ENCODE results near the gene CTNNBIP1. TPM values are rescaled to one million over a fixed set of nuclear protein-coding genes. Genes with fewer than 3 reads are reported as not detected.

CTNNBIP1 gene
- total RNA-seq, 1 donor from 2014 or later, result 47.6 TPM

GRCh38 chr1:9826616-9827015 is 83.5 kb downstream of the CTNNBIP1 start:
- ATAC-seq (no peak), DNase-seq (peak; percentile 27)
- Histone ChIP-seq H3K27me3 (no peaks in the 10 kb centered on the region), H3K4me3 (no peak overlapping the region), H3K27ac (no peak overlapping the region), H3K36me3 (no peaks in the 10 kb centered on the region), H3K4me1 (peaks cover 25% of the 10 kb centered on the region), H3K9me3 (no peaks in the 10 kb centered on the region)
- intact Hi-C loops (cut with DNase I), result no loop called here
- TF ChIP-seq, protein P1, sequence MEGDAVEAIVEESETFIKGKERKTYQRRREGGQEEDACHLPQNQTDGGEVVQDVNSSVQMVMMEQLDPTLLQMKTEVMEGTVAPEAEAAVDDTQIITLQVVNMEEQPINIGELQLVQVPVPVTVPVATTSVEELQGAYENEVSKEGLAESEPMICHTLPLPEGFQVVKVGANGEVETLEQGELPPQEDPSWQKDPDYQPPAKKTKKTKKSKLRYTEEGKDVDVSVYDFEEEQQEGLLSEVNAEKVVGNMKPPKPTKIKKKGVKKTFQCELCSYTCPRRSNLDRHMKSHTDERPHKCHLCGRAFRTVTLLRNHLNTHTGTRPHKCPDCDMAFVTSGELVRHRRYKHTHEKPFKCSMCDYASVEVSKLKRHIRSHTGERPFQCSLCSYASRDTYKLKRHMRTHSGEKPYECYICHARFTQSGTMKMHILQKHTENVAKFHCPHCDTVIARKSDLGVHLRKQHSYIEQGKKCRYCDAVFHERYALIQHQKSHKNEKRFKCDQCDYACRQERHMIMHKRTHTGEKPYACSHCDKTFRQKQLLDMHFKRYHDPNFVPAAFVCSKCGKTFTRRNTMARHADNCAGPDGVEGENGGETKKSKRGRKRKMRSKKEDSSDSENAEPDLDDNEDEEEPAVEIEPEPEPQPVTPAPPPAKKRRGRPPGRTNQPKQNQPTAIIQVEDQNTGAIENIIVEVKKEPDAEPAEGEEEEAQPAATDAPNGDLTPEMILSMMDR (IDR thresholded peaks at IDR 0.05), result no peak

- Histone ChIP-seq H3K27me3 (no peaks in the 10 kb centered on the region), H3K4me3 (no peak overlapping the region), H3K27ac (no peak overlapping the region), H3K9me3 (no peaks in the 10 kb centered on the region), H3K36me3 (no peaks in the 10 kb centered on the region), H3K4me1 (peaks cover 25% of the 10 kb centered on the region)
- intact Hi-C loops (cut with DNase I), result no loop called here
- TF ChIP-seq, protein P1 (IDR thresholded peaks at IDR 0.05), result no peak
- ATAC-seq (no peak), DNase-seq (no peak)
Observed at GRCh38 chr1:9826087-9826486, 84.0 kb downstream of the CTNNBIP1 start.

- Histone ChIP-seq H3K27ac (peak overlapping the region; percentile 7), H3K27me3 (no peaks in the 10 kb centered on the region), H3K4me1 (peaks cover 25% of the 10 kb centered on the region), H3K4me3 (peak overlapping the region; percentile 79), H3K36me3 (no peaks in the 10 kb centered on the region), H3K9me3 (no peaks in the 10 kb centered on the region)
- ATAC-seq (peak; percentile 61), DNase-seq (peak; percentile 75)
- TF ChIP-seq, protein P1 (IDR thresholded peaks at IDR 0.05), result no peak
- intact Hi-C loops (cut with DNase I), result no loop called here
Observed at GRCh38 chr1:9825093-9826074, 84.7 kb downstream of the CTNNBIP1 start.

DNA sequence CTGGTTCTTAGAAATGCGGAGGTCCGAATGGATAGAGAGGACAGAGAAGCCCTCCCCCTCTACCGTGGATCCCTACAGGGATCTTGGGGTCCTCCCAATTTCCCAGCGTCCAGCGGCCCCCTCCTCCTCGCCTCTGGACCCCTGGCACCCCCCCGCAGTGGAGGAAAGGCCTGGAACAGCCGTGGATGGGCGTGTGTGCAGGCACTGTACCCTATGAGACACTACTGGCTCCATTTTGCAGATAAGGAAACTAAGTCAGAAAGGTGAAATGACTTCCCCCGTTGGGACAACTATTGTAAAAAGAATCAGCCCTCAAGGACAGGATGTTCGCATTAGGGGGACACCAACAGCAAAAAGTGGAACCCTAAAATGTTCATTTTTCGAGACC is 85.4 kb downstream of the CTNNBIP1 start:
- no peaks in the 10 kb centered on the region for H3K9me3 ChIP-seq
- H3K27ac ChIP-seq, result peak overlapping the region; percentile 69
- no peaks in the 10 kb centered on the region for H3K36me3 ChIP-seq
- H3K4me1 ChIP-seq, result peaks cover 25% of the 10 kb centered on the region
- no peaks in the 10 kb centered on the region for H3K27me3 ChIP-seq
- ATAC-seq (no peak), DNase-seq (no peak)
- peak overlapping the region; percentile 79 for H3K4me3 ChIP-seq
- TF ChIP-seq, protein P1 (IDR thresholded peaks at IDR 0.05), result no peak
- intact Hi-C loops (cut with DNase I), result no loop called here

GRCh38 chr1:9823943-9824701 is 85.9 kb downstream of the CTNNBIP1 start, which contains the start of gene CLSTN1:
TSS of gene CLSTN1 (minus strand) at chr1:9823965. CDS start at chr1:9823733, 232 bp downstream.
- peak; percentile 94 for DNase-seq
- intact Hi-C loops (cut with DNase I), result no loop called here
- TF ChIP-seq, protein P1 (IDR thresholded peaks at IDR 0.05), result no peak

More at GRCh38 chr1:9823943-9824701, 85.9 kb downstream of the CTNNBIP1 start, which contains the start of gene CLSTN1:
- peak within 1 kb of the TSS; percentile 69 for H3K27ac ChIP-seq
- no peaks in the 10 kb centered on the region for H3K36me3 ChIP-seq
- peak; percentile 90 for ATAC-seq
- no peaks in the 10 kb centered on the region for H3K9me3 ChIP-seq
- no peaks in the 10 kb centered on the region for H3K27me3 ChIP-seq
- H3K4me1 ChIP-seq, result peaks cover 25% of the 10 kb centered on the region
- peak within 1 kb of the TSS; percentile 79 for H3K4me3 ChIP-seq
